Keratinocyte (primary cell): Measurements from ENCODE around the gene PCDH1. TPM values are rescaled to one million over a fixed set of nuclear protein-coding genes. Genes with fewer than 3 reads are reported as not detected.

Experiments used
- DNase-seq: peaks from one replicate; pipeline ENCODE4 v3.0.0-alpha.2; 2011; ENCODE audit warnings: low read depth, missing footprints, low spot score
- FAIRE-seq: peaks from 2 replicates; lab custom pipeline; 2011; peaks lifted over from hg19 to GRCh38; lab: Jason Lieb, UNC
- H2AFZ ChIP-seq: 2 replicates; pipeline ENCODE4 v1.6.0; 2012; ENCODE audit warnings: low read length, control low read depth, inconsistent platforms; ENCODE audit not compliant: control insufficient read depth
- H3K27ac ChIP-seq: 2 replicates; pipeline ENCODE4 v1.5.1; 2011; ENCODE audit warnings: low read length; ENCODE audit not compliant: control insufficient read depth, insufficient read depth
- H3K27me3 ChIP-seq: 3 replicates; pipeline ENCODE4 v1.6.0; 2011; ENCODE audit warnings: low read length; ENCODE audit not compliant: control insufficient read depth, insufficient read depth; ENCODE audit errors: extremely low read depth
- H3K36me3 ChIP-seq, 2 experiments: 2 replicates in 1 of 2; 3 replicates in 1 of 2; pipeline ENCODE4 v1.5.1; 2011; ENCODE audit warnings: low read length in 2 of 2, mild to moderate bottlenecking in 1 of 2; ENCODE audit not compliant: control insufficient read depth in 2 of 2, insufficient read depth in 2 of 2; ENCODE audit errors: extremely low read depth in 1 of 2
- H3K4me1 ChIP-seq: 3 replicates; pipeline ENCODE4 v1.5.1; 2011; ENCODE audit warnings: low read length; ENCODE audit not compliant: control insufficient read depth, insufficient read depth; ENCODE audit errors: extremely low read depth
- H3K4me2 ChIP-seq: 3 replicates; pipeline ENCODE4 v1.6.0; 2011; ENCODE audit warnings: low read depth, low read length; ENCODE audit not compliant: control insufficient read depth, insufficient read depth; ENCODE audit errors: extremely low read depth
- H3K4me3 ChIP-seq, 3 experiments: fragments of 200-600 bp in 1 of 3; sonication (generic) in 1 of 3; 2 replicates in 2 of 3; 3 replicates in 1 of 3; pipeline ENCODE4 v1.5.1; 2011 to 2016; ENCODE audit warnings: low read length in 3 of 3, mild to moderate bottlenecking in 3 of 3, control low read depth in 2 of 3, inconsistent platforms in 1 of 3, low read depth in 1 of 3, mixed read lengths in 1 of 3, mixed run types in 1 of 3, moderate library complexity in 1 of 3; ENCODE audit not compliant: control insufficient read depth in 2 of 3, insufficient read depth in 2 of 3; ENCODE audit errors: extremely low read depth in 1 of 3
- H3K79me2 ChIP-seq: 2 replicates; pipeline ENCODE4 v1.6.0; 2012; ENCODE audit warnings: low read length; ENCODE audit not compliant: control insufficient read depth, insufficient read depth
- H3K9ac ChIP-seq: 3 replicates; pipeline ENCODE4 v1.6.0; 2011; ENCODE audit warnings: low read length; ENCODE audit not compliant: control insufficient read depth, insufficient read depth; ENCODE audit errors: extremely low read depth
- H3K9me1 ChIP-seq: 3 replicates; pipeline ENCODE4 v1.6.0; 2011; ENCODE audit warnings: low read length; ENCODE audit not compliant: control insufficient read depth, insufficient read depth; ENCODE audit errors: extremely low read depth
- H3K9me3 ChIP-seq: 2 replicates; pipeline ENCODE4 v1.5.1; 2012; ENCODE audit warnings: low read depth, low read length; ENCODE audit not compliant: control insufficient read depth
- H4K20me1 ChIP-seq: 3 replicates; pipeline ENCODE4 v1.6.0; 2011; ENCODE audit warnings: low read length; ENCODE audit not compliant: control insufficient read depth, insufficient read depth; ENCODE audit errors: extremely low read depth
- CTCF ChIP-seq, 3 experiments: IDR thresholded peaks in 1 of 3; conservative IDR thresholded peaks in 1 of 3; optimal IDR thresholded peaks in 1 of 3; 2 replicates in 2 of 3; 3 replicates in 1 of 3; pipeline versions ENCODE3 to v1.5.1; 2011; ENCODE audit warnings: low read length in 3 of 3, mild to moderate bottlenecking in 3 of 3, moderate library complexity in 2 of 3, control low read depth in 1 of 3, inconsistent platforms in 1 of 3; ENCODE audit not compliant: insufficient read depth in 2 of 3; ENCODE audit errors: extremely low read depth in 1 of 3
- EZH2 ChIP-seq: IDR thresholded peaks from one replicate; pipeline ENCODE4 v1.6.1; 2012; ENCODE audit warnings: inconsistent platforms, mild to moderate bottlenecking, low read length, moderate library complexity
- dilution Hi-C: fragments of 300-500 bp; cut with MboI; formaldehyde crosslinking; loops from one replicate; pipeline ENCODE4 v1.7.0; 2020; ENCODE audit warnings: low sequenced_read_pairs; ENCODE audit not compliant: extremely low pct_ligation_motif_present
- polyA plus RNA-seq, 5 experiments: library from polyadenylated mRNA; depleted of rRNA in 3 of 5; stranded (reverse) in 3 of 5; stranded (forward) in 1 of 5; unstranded in 1 of 5; fragments of >200 nt; gene quantifications; 1 replicate in 1 of 5; 2 replicates in 3 of 5; 3 replicates in 1 of 5; pipeline versions ENCODE4 v1.2.1 to v1.2.3, GENCODE V29; 2011 to 2012; ENCODE audit warnings: missing spikeins in 2 of 5, low read depth in 1 of 5, low replicate concordance in 1 of 5

Gene PCDH1
- polyA plus RNA-seq, 1 donor (not counting 4 experiments of a cell fraction or from before 2014, with no cell fraction given), result 10.0 TPM

GRCh38 chr5:141851195-141851874, 26.9 kb downstream of the PCDH1 start:
- no peak overlapping the region for H2AFZ ChIP-seq
- no peaks in the 10 kb centered on the region for H3K79me2 ChIP-seq
- H3K9me3 ChIP-seq, result no peaks in the 10 kb centered on the region
- no peak overlapping the region for H3K4me2 ChIP-seq
- H3K27me3 ChIP-seq, result no peaks in the 10 kb centered on the region
- no peaks in the 10 kb centered on the region for H4K20me1 ChIP-seq
- H3K4me3 ChIP-seq, result no peak overlapping the region
- dilution Hi-C loops, result no loop called here
- TF ChIP-seq EZH2, result no peak
- TF ChIP-seq CTCF (optimal IDR thresholded peaks at IDR 0.05 in 1 of 3, IDR thresholded peaks at IDR 0.05 in 1 of 3, conservative IDR thresholded peaks at IDR 0.05 in 1 of 3; ENCODE audit: extremely low read depth in 1 of 3, insufficient read depth in 2 of 3, low read length in 3 of 3), result no peak
- H3K9ac ChIP-seq, result no peak overlapping the region
- no peaks in the 10 kb centered on the region for H3K9me1 ChIP-seq
- FAIRE-seq (no peak), DNase-seq (no peak)
- peaks cover 16% of the 10 kb centered on the region for H3K4me1 ChIP-seq
- H3K36me3 ChIP-seq, result peaks cover 0 to 3% of the 10 kb centered on the region in 2 experiments
- H3K27ac ChIP-seq, result no peak overlapping the region

GRCh38 chr5:141850786-141851185, 27.4 kb downstream of the PCDH1 start:
- Histone ChIP-seq H3K4me1 (peaks cover 16% of the 10 kb centered on the region), H2AFZ (peak overlapping the region; percentile 40), H3K79me2 (no peaks in the 10 kb centered on the region), H3K36me3 (peaks cover 0 to 3% of the 10 kb centered on the region in 2 experiments), H3K4me3 (no peak overlapping the region), H3K9me1 (no peaks in the 10 kb centered on the region), H4K20me1 (no peaks in the 10 kb centered on the region), H3K9ac (no peak overlapping the region), H3K27me3 (no peaks in the 10 kb centered on the region), H3K4me2 (no peak overlapping the region), H3K9me3 (no peaks in the 10 kb centered on the region), H3K27ac (no peak overlapping the region)
- dilution Hi-C loops, result no loop called here
- FAIRE-seq (no peak), DNase-seq (no peak)
- TF ChIP-seq EZH2 (no peak), CTCF (optimal IDR thresholded peaks at IDR 0.05 in 1 of 3, IDR thresholded peaks at IDR 0.05 in 1 of 3, conservative IDR thresholded peaks at IDR 0.05 in 1 of 3; ENCODE audit: extremely low read depth in 1 of 3, insufficient read depth in 2 of 3, low read length in 3 of 3) (no peak)
